Measurements from ENCODE around the gene MAMDC4. TPM values are rescaled to one million over a fixed set of nuclear protein-coding genes. Genes with fewer than 3 reads are reported as not detected.
"Not testable (repeated sequence)": the region's sequence is repeated elsewhere in the genome, so short reads cannot be mapped to it uniquely, and the experiment has no call there.

The MAMDC4 gene
- total RNA-seq, 1 donor from 2014 or later, result 8.5 TPM

DNA sequence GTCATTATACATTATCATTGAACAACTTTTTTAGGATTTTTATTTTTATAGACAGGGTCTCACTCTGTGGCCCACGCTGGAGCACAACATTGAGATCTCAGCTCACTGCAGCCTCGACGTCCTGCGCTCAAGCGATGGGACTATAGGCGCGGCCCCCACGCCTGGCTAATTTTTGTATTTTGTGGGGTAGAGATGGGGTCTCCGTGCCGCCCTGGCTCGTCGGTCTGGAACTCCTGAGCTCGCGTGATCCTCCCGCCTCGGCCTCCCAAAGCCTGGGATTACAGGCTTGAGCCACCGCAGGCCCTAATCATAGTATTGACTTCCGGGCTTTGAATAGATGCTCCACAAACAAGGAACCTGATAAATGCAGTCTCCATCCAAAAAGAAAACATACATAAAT lies 15.3 kb downstream of the MAMDC4 start:
- peaks cover 13% of the 10 kb centered on the region for H3K36me3 Mint-ChIP-seq (ENCODE audit: low read depth, unreplicated experiment)
- peak overlapping the region; percentile 76 for H3K4me3 Mint-ChIP-seq (ENCODE audit: unreplicated experiment)
- peaks cover 27% of the 10 kb centered on the region for H3K79me2 ChIP-seq (ENCODE audit: insufficient read depth, low read length)
- TF ChIP-seq, protein P1, sequence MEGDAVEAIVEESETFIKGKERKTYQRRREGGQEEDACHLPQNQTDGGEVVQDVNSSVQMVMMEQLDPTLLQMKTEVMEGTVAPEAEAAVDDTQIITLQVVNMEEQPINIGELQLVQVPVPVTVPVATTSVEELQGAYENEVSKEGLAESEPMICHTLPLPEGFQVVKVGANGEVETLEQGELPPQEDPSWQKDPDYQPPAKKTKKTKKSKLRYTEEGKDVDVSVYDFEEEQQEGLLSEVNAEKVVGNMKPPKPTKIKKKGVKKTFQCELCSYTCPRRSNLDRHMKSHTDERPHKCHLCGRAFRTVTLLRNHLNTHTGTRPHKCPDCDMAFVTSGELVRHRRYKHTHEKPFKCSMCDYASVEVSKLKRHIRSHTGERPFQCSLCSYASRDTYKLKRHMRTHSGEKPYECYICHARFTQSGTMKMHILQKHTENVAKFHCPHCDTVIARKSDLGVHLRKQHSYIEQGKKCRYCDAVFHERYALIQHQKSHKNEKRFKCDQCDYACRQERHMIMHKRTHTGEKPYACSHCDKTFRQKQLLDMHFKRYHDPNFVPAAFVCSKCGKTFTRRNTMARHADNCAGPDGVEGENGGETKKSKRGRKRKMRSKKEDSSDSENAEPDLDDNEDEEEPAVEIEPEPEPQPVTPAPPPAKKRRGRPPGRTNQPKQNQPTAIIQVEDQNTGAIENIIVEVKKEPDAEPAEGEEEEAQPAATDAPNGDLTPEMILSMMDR (IDR thresholded peaks at IDR 0.05; ENCODE audit: insufficient read depth, low read depth, low read length), result no peak
- TF ChIP-seq EZH2 (IDR thresholded peaks at IDR 0.05; ENCODE audit: insufficient read depth, low read length), result no peak
- peaks cover 1% of the 10 kb centered on the region for H3K9me3 ChIP-seq (ENCODE audit: insufficient read depth, low read depth, low read length)
- H4K20me1 ChIP-seq (ENCODE audit: insufficient read depth, low read length), result peaks cover 29% of the 10 kb centered on the region
- no peak overlapping the region for H3K4me2 ChIP-seq (ENCODE audit: low read length)
- DNase-seq (ENCODE audit: low read depth) (no peak), FAIRE-seq (no peak)
- H3K27me3 Mint-ChIP-seq (ENCODE audit: low read depth, unreplicated experiment), result no peaks in the 10 kb centered on the region
- H3K27ac Mint-ChIP-seq (ENCODE audit: unreplicated experiment), result no peak overlapping the region
- peaks cover 7% of the 10 kb centered on the region for H3K4me1 ChIP-seq (ENCODE audit: insufficient read depth, low read length)
- no peak overlapping the region for H2AFZ ChIP-seq (ENCODE audit: low read depth, low read length)
- peaks cover 10% of the 10 kb centered on the region for H3K9me3 Mint-ChIP-seq (ENCODE audit: unreplicated experiment)
- no peak overlapping the region for H3K9ac ChIP-seq (ENCODE audit: low read length)
- no peaks in the 10 kb centered on the region for H3K27me3 ChIP-seq (ENCODE audit: insufficient read depth, low read length)
- no peak overlapping the region for H3K27ac ChIP-seq (ENCODE audit: low read depth, low read length)
- H3K4me3 ChIP-seq (ENCODE audit: insufficient read depth, low read depth, low read length), result no peak overlapping the region
- H3K36me3 ChIP-seq (ENCODE audit: insufficient read depth, low read length), result peaks cover 4% of the 10 kb centered on the region
- peaks cover 6% of the 10 kb centered on the region for H3K4me1 Mint-ChIP-seq (ENCODE audit: low read depth, unreplicated experiment)

DNA sequence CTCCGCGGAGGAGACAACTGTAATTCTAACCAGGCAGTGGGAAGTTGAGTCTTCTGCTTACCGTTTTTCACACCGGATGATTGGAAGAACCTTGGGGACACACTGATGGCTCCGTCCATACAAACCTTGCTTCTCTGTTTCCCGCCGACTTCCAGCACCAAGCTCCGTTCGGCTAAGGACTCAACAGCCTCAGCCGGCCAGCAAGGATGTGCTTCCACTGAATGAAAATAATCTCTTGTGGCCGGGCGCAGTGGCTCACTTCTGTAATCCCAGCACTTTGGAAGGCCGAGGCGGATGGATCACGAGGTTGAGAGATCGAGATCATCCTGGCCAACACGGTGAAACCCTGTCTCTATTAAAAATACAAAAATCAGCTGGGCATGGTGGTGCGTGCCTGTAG lies 15.8 kb downstream of the MAMDC4 start:
- H2AFZ ChIP-seq (ENCODE audit: low read depth, low read length), result no peak overlapping the region
- Mint-ChIP-seq H3K4me1 (ENCODE audit: low read depth, unreplicated experiment) (peaks cover 6% of the 10 kb centered on the region), H3K27ac (ENCODE audit: unreplicated experiment) (no peak overlapping the region), H3K9me3 (ENCODE audit: unreplicated experiment) (peaks cover 10% of the 10 kb centered on the region), H3K4me3 (ENCODE audit: unreplicated experiment) (peak overlapping the region; percentile 25), H3K36me3 (ENCODE audit: low read depth, unreplicated experiment) (peaks cover 13% of the 10 kb centered on the region), H3K27me3 (ENCODE audit: low read depth, unreplicated experiment) (no peaks in the 10 kb centered on the region)
- H3K4me1 ChIP-seq (ENCODE audit: insufficient read depth, low read length), result peaks cover 7% of the 10 kb centered on the region
- H4K20me1 ChIP-seq (ENCODE audit: insufficient read depth, low read length), result peaks cover 25% of the 10 kb centered on the region
- no peak overlapping the region for H3K27ac ChIP-seq (ENCODE audit: low read depth, low read length)
- no peak overlapping the region for H3K4me3 ChIP-seq (ENCODE audit: insufficient read depth, low read depth, low read length)
- TF ChIP-seq EZH2 (IDR thresholded peaks at IDR 0.05; ENCODE audit: insufficient read depth, low read length), result no peak
- TF ChIP-seq, protein P1 (IDR thresholded peaks at IDR 0.05; ENCODE audit: insufficient read depth, low read depth, low read length), result no peak
- H3K27me3 ChIP-seq (ENCODE audit: insufficient read depth, low read length), result no peaks in the 10 kb centered on the region
- FAIRE-seq, result no peak
- DNase-seq (ENCODE audit: low read depth), result no peak
- H3K4me2 ChIP-seq (ENCODE audit: low read length), result no peak overlapping the region
- H3K36me3 ChIP-seq (ENCODE audit: insufficient read depth, low read length), result peaks cover 4% of the 10 kb centered on the region
- no peak overlapping the region for H3K9ac ChIP-seq (ENCODE audit: low read length)
- peaks cover 4% of the 10 kb centered on the region for H3K9me3 ChIP-seq (ENCODE audit: insufficient read depth, low read depth, low read length)
- H3K79me2 ChIP-seq (ENCODE audit: insufficient read depth, low read length), result peaks cover 27% of the 10 kb centered on the region

DNA sequence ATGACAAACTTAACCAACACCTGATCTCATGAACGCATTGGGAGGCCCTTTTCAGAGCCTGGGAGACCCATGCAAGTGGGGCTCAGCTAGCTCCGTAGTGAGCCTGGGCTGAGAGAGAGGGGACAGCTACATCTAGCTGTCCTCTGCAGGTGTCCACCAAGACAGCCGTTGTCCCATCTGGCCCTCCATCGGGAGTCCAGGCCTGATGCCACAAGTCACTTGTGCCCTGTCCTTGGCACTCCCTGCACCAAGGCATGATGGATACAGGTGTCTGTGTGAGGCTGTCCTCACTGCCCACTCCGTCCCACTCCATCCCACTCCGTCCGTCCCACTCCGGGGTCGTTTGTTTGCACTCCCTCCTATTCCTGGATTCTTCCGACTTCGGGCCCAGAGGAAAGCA lies 16.5 kb downstream of the MAMDC4 start:
- TF ChIP-seq, protein P1 (IDR thresholded peaks at IDR 0.05; ENCODE audit: insufficient read depth, low read depth, low read length), result no peak
- TF ChIP-seq EZH2 (IDR thresholded peaks at IDR 0.05; ENCODE audit: insufficient read depth, low read length), result no peak
- H3K4me2 ChIP-seq (ENCODE audit: low read length), result no peak overlapping the region
- Mint-ChIP-seq H3K27me3 (ENCODE audit: low read depth, unreplicated experiment) (no peaks in the 10 kb centered on the region), H3K36me3 (ENCODE audit: low read depth, unreplicated experiment) (peaks cover 13% of the 10 kb centered on the region), H3K4me3 (ENCODE audit: unreplicated experiment) (peak overlapping the region; percentile 50), H3K9me3 (ENCODE audit: unreplicated experiment) (peaks cover 10% of the 10 kb centered on the region), H3K27ac (ENCODE audit: unreplicated experiment) (no peak overlapping the region), H3K4me1 (ENCODE audit: low read depth, unreplicated experiment) (peaks cover 6% of the 10 kb centered on the region)
- H3K4me3 ChIP-seq (ENCODE audit: insufficient read depth, low read depth, low read length), result no peak overlapping the region
- no peak overlapping the region for H3K27ac ChIP-seq (ENCODE audit: low read depth, low read length)
- peaks cover 24% of the 10 kb centered on the region for H3K79me2 ChIP-seq (ENCODE audit: insufficient read depth, low read length)
- H3K9me3 ChIP-seq (ENCODE audit: insufficient read depth, low read depth, low read length), result peaks cover 4% of the 10 kb centered on the region
- no peak for FAIRE-seq
- H3K9ac ChIP-seq (ENCODE audit: low read length), result no peak overlapping the region
- peaks cover 3% of the 10 kb centered on the region for H3K36me3 ChIP-seq (ENCODE audit: insufficient read depth, low read length)
- peaks cover 7% of the 10 kb centered on the region for H3K4me1 ChIP-seq (ENCODE audit: insufficient read depth, low read length)
- H3K27me3 ChIP-seq (ENCODE audit: insufficient read depth, low read length), result no peaks in the 10 kb centered on the region
- peaks cover 17% of the 10 kb centered on the region for H4K20me1 ChIP-seq (ENCODE audit: insufficient read depth, low read length)
- H2AFZ ChIP-seq (ENCODE audit: low read depth, low read length), result no peak overlapping the region
- DNase-seq (ENCODE audit: low read depth), result no peak

DNA sequence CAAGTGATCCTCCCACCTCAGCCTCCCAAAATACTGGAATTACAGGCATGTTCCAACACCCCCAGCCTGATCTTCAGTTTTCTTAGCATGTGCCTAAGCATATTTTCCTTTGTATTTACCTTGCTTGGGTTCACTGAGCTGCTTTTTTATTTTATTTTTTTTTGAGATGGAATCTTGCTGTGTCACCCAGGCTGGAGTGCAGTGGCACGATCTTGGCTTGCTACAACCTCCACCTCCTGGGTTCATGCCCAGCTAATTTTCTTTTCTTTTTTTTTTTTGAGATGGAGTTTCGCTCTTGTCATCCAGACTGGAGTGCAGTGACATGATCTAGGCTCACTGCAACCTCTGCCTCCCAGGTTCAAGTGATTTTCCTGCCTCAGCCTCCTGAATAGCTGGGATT lies 17.5 kb downstream of the MAMDC4 start:
- H3K4me2 ChIP-seq (ENCODE audit: low read length); H3K27me3 Mint-ChIP-seq (ENCODE audit: low read depth, unreplicated experiment); H3K27ac Mint-ChIP-seq (ENCODE audit: unreplicated experiment); H3K36me3 ChIP-seq (ENCODE audit: insufficient read depth, low read length); H3K9ac ChIP-seq (ENCODE audit: low read length); H3K4me1 Mint-ChIP-seq (ENCODE audit: low read depth, unreplicated experiment); H3K4me3 ChIP-seq (ENCODE audit: insufficient read depth, low read depth, low read length); H2AFZ ChIP-seq (ENCODE audit: low read depth, low read length); H3K4me3 Mint-ChIP-seq (ENCODE audit: unreplicated experiment); H3K9me3 ChIP-seq (ENCODE audit: insufficient read depth, low read depth, low read length); DNase-seq (ENCODE audit: low read depth); H3K27me3 ChIP-seq (ENCODE audit: insufficient read depth, low read length); H4K20me1 ChIP-seq (ENCODE audit: insufficient read depth, low read length); H3K4me1 ChIP-seq (ENCODE audit: insufficient read depth, low read length); H3K27ac ChIP-seq (ENCODE audit: low read depth, low read length); FAIRE-seq: not testable (repeated sequence)
- Mint-ChIP-seq H3K9me3 (ENCODE audit: unreplicated experiment) (peaks cover 10% of the 10 kb centered on the region), H3K36me3 (ENCODE audit: low read depth, unreplicated experiment) (peaks cover 13% of the 10 kb centered on the region)
- peaks cover 15% of the 10 kb centered on the region for H3K79me2 ChIP-seq (ENCODE audit: insufficient read depth, low read length)
